Gastroesophageal sphincter (tissue), 4 donors: ENCODE measurements around the gene TSSK1B. TPM values are rescaled to one million over a fixed set of nuclear protein-coding genes. Genes with fewer than 3 reads are reported as not detected.
"Not testable (repeated sequence)": the region's sequence is repeated elsewhere in the genome, so short reads cannot be mapped to it uniquely, and the experiment has no call there.

Source experiments
- ATAC-seq: fragments of 150-250 bp; one replicate; pipeline ENCODE4 v1.9.1; 2016; ENCODE audit warnings: mild to moderate bottlenecking, moderate library complexity
- H3K27ac ChIP-seq, 4 donors: fragments of 200-600 bp; sonication (generic) in 3 of 4; 1 replicate in 3 of 4; 2 replicates in 1 of 4; pipeline ENCODE4 v1.5.1; 2016 to 2019
- H3K27me3 ChIP-seq: fragments of 200-600 bp; sonication (generic); one replicate; pipeline ENCODE4 v1.5.1; 2019
- H3K36me3 ChIP-seq, 2 donors: fragments of 200-600 bp; sonication (generic); one replicate each; pipeline ENCODE4 v1.5.1; 2019; ENCODE audit warnings: control low read depth in 1 of 2
- H3K4me1 ChIP-seq, 3 donors: fragments of 200-600 bp; sonication (generic); 1 replicate in 2 of 3; 2 replicates in 1 of 3; pipeline ENCODE4 v1.5.1; 2016 to 2019; ENCODE audit warnings: control low read depth in 2 of 3
- H3K4me3 ChIP-seq, 2 donors: fragments of 200-600 bp; sonication (generic); one replicate each; pipeline ENCODE4 v1.5.1; 2019; ENCODE audit warnings: mild to moderate bottlenecking in 1 of 2, moderate library complexity in 1 of 2
- H3K9me3 ChIP-seq, 3 donors: fragments of 200-600 bp; sonication (generic); one replicate each; pipeline ENCODE4 v1.5.1; 2017 to 2019; ENCODE audit warnings: control low read depth in 2 of 3
- CTCF ChIP-seq, 4 experiments: fragments of 200-600 bp in 2 of 4; fragments of 450-650 bp in 2 of 4; sonication (generic) in 1 of 4; IDR thresholded peaks; one replicate each; pipeline ENCODE4 v1.5.1; 2017 to 2019; ENCODE audit warnings: antibody characterized with exemption in 4 of 4, mild to moderate bottlenecking in 2 of 4, moderate library complexity in 2 of 4
- EP300 ChIP-seq: sonication (generic); formaldehyde crosslinking; IDR thresholded peaks from one replicate; pipeline ENCODE4 v1.6.1; 2017; ENCODE audit warnings: antibody characterized with exemption, mild to moderate bottlenecking
- POLR2A ChIP-seq, 2 donors: fragments of 450-650 bp; IDR thresholded peaks; one replicate each; pipeline ENCODE4 v1.6.1; 2017; ENCODE audit warnings: antibody characterized with exemption in 2 of 2, mild to moderate bottlenecking in 2 of 2, moderate library complexity in 1 of 2
- POLR2AphosphoS5 ChIP-seq: sonication (generic); formaldehyde crosslinking; IDR thresholded peaks from one replicate; pipeline ENCODE4 v1.6.1; 2017; ENCODE audit warnings: antibody characterized with exemption
- WGBS, 2 donors: methylation state at CpG; one replicate each; pipeline ENCODE4 v1.1.5; 2018; ENCODE audit warnings: low coverage in 1 of 2; 5-methylcytosine and 5-hydroxymethylcytosine counted together
- total RNA-seq, 4 donors: library from RNA; depleted of rRNA; stranded (reverse); fragments of >200 nt; gene quantifications; one replicate each; pipeline ENCODE4 v1.1.0, GENCODE V29; 2016

The TSSK1B gene, protein sequence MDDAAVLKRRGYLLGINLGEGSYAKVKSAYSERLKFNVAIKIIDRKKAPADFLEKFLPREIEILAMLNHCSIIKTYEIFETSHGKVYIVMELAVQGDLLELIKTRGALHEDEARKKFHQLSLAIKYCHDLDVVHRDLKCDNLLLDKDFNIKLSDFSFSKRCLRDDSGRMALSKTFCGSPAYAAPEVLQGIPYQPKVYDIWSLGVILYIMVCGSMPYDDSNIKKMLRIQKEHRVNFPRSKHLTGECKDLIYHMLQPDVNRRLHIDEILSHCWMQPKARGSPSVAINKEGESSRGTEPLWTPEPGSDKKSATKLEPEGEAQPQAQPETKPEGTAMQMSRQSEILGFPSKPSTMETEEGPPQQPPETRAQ
- total RNA-seq, result under 1 TPM in 1 of 4 donors, not detected in 3; 0.93 TPM

- Histone ChIP-seq H3K27me3 (no peaks in the 10 kb centered on the region), H3K27ac (no peak within 1 kb of the TSS), H3K9me3 (no peaks in the 10 kb centered on the region), H3K4me1 (peaks cover 0 to 5% (median 0%) of the 10 kb centered on the region in 3 donors), H3K4me3 (no peak within 1 kb of the TSS), H3K36me3 (no peaks in the 10 kb centered on the region)
- TF ChIP-seq CTCF (IDR thresholded peaks at IDR 0.05), result no peak
- no peak for TF ChIP-seq POLR2AphosphoS5
- TF ChIP-seq POLR2A (IDR thresholded peaks at IDR 0.05), result no peak
- TF ChIP-seq EP300, result no peak
- ATAC-seq, result no peak
- 40% methylated on average over 1 of the region's 3 CpGs; no CpG with 5 or more reads in 1 of the 2 donors for WGBS, 2 donors
Measured at GRCh38 chr5:113434889-113435288, at the start of gene TSSK1B. Gene TSSK1B, minus strand, starts transcription at chr5:113434989. Its CDS starts 150 bp downstream, at chr5:113434839.

GRCh38 chr5:113480243-113480642 lies 45.5 kb upstream of the TSSK1B start:
- no peaks in the 10 kb centered on the region for H3K9me3 ChIP-seq
- H3K27ac ChIP-seq, result no peak overlapping the region
- no peak overlapping the region for H3K4me3 ChIP-seq
- no peak for ATAC-seq
- no peaks in the 10 kb centered on the region for H3K4me1 ChIP-seq
- WGBS, 2 donors, result 69 to 80% methylated on average over 5 of the region's 5 CpGs
- H3K36me3 ChIP-seq, result no peaks in the 10 kb centered on the region
- H3K27me3 ChIP-seq, result no peaks in the 10 kb centered on the region
- TF ChIP-seq POLR2AphosphoS5 (no peak), CTCF (IDR thresholded peaks at IDR 0.05) (no peak), POLR2A (IDR thresholded peaks at IDR 0.05) (no peak), EP300 (no peak)

DNA sequence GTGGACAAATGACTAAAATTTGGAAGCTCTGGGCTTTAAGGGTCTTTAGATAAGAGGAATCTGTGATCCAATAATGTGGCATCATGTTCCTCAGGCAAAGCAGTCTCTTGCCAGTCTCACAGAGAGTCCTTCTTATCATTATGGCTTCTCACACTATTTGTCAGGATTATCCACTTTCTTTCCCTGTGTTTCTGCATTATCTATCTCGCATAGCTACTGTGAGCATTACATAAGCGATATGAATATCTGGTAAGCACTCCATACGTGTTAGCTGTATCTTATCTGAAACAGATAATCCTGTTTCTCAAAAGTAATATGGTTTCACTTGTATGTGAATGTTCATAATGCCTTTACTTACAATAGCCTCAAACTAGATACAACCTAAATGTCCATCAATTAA lies 43.9 kb upstream of the TSSK1B start:
- TF ChIP-seq EP300 (no peak), POLR2A (IDR thresholded peaks at IDR 0.05) (no peak), POLR2AphosphoS5 (no peak), CTCF (IDR thresholded peaks at IDR 0.05) (no peak)
- Histone ChIP-seq H3K4me1 (no peaks in the 10 kb centered on the region), H3K27me3 (no peaks in the 10 kb centered on the region), H3K4me3 (no peak overlapping the region), H3K9me3 (no peaks in the 10 kb centered on the region), H3K36me3 (no peaks in the 10 kb centered on the region), H3K27ac (no peak overlapping the region)
- no peak for ATAC-seq
- WGBS, 2 donors, result 78 to 90% methylated on average over 3 of the region's 3 CpGs

DNA sequence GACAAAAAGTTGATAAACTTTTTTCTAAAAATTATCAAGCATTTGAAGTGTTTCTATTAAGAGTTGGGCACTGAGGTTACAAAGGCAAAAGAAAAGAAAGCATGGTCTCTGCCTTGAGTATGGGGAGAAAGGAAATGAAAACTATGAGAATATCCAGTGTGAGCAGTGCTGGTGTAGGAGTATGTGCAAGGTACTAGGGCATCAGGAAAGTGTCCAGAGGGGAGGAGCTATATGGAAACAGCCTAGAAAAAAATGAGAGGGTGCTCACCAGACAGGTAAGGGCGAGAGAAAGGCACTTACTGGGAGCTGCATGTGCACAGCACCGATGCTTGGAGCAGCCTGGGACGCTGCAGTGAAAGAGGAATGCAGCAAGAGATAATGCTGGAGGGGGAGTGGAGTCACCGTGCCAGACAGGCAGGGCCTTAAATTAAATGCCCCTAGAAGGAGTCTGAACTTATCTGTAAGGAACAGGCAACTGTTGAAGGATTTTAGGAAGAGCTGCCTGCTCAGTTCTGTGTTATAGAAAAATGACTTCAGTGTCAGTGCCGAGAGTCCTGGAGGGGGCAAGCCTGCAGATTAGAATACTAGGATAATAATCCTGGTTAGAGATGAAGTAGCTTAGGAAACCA lies 39.4 kb upstream of the TSSK1B start:
- Histone ChIP-seq H3K9me3 (no peaks in the 10 kb centered on the region), H3K27me3 (no peaks in the 10 kb centered on the region), H3K36me3 (no peaks in the 10 kb centered on the region), H3K4me1 (no peaks in the 10 kb centered on the region), H3K27ac (no peak overlapping the region), H3K4me3 (no peak overlapping the region)
- WGBS, 2 donors, result 27 to 63% methylated on average over 4 to 5 of the region's 5 CpGs
- ATAC-seq, result no peak
- TF ChIP-seq EP300 (no peak), POLR2A (IDR thresholded peaks at IDR 0.05) (no peak), CTCF (IDR thresholded peaks at IDR 0.05) (no peak)

DNA sequence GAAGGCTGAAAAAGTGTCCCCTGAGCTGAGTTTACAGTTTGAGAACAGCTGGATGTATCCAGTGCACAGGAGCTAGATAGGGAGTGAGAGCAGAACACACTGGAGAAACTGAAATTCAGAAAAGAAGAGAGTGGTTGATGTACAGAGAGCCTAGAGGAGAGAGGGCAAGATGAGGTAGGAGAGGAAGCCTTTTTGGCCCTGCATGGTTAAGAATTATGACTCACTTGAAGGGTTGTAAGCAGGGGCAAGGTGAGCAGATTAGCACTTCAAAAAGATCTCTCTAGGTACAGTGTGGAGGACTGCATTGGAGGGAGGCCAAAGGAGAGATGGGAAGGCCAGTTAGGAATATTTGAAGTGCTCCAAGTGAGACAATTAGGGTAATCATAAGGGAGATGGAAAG lies 28.2 kb upstream of the TSSK1B start:
- TF ChIP-seq POLR2AphosphoS5 (no peak), CTCF (IDR thresholded peaks at IDR 0.05) (no peak), EP300 (no peak)
- no peaks in the 10 kb centered on the region for H3K4me1 ChIP-seq
- no peak for ATAC-seq
- no peaks in the 10 kb centered on the region for H3K36me3 ChIP-seq
- no peak overlapping the region for H3K4me3 ChIP-seq
- H3K27me3 ChIP-seq, result no peaks in the 10 kb centered on the region
- no peaks in the 10 kb centered on the region for H3K9me3 ChIP-seq
- no peak overlapping the region for H3K27ac ChIP-seq

GRCh38 chr5:113457106-113457505 lies 22.3 kb upstream of the TSSK1B start:
- H3K4me3 ChIP-seq, H3K4me1 ChIP-seq, H3K27ac ChIP-seq, H3K36me3 ChIP-seq, H3K9me3 ChIP-seq, H3K27me3 ChIP-seq, ATAC-seq: not testable (repeated sequence)
- no CpG with 5 or more reads among the region's 21 CpGs for WGBS, 2 donors
